A549 (cell line): Measurements from ENCODE around the gene GRIN2B. TPM values are rescaled to one million over a fixed set of nuclear protein-coding genes. Genes with fewer than 3 reads are reported as not detected.

ENCODE experiments used
- ATAC-seq, 2 experiments: fragments of 200-7000 bp in 1 of 2; fragments of >200 bp in 1 of 2; cut with Nextera tagmentation in 1 of 2; cut with Tn5 transposase in 1 of 2; 3 replicates each; pipeline versions ENCODE4 v1.8.0 to v1.9.1; 2018 to 2020; ENCODE audit warnings: mild to moderate bottlenecking in 1 of 2, moderate library complexity in 1 of 2
- CTCF ChIA-PET: fragments of 300-600 bp; sonication (Branson Sonifier 250); formaldehyde crosslinking; extraction: SDS; loops from one replicate; lab custom pipeline; 2021; ENCODE audit warnings: antibody characterized with exemption, inconsistent platforms; lab: Yijun Ruan, JAX
- POLR2A ChIA-PET: fragments of 350-600 bp; formaldehyde crosslinking; extraction: SDS; loops from one replicate; lab custom pipeline; 2021; ENCODE audit warnings: antibody characterized with exemption, inconsistent platforms; lab: Yijun Ruan, JAX
- DNase-seq, 2 experiments: peaks; one replicate each; pipeline versions ENCODE4 v3.0.0 to v3.0.0-alpha.2; 2011 to 2016; ENCODE audit warnings: low read depth in 1 of 2, low spot score in 1 of 2
- FAIRE-seq: peaks from 2 replicates; lab custom pipeline; 2011; peaks lifted over from hg19 to GRCh38; lab: Jason Lieb, UNC
- H3K27ac ChIP-seq, 2 experiments: fragments of >200 bp; sonication (Bioruptor Twin); formaldehyde crosslinking; 3 replicates each; pipeline ENCODE4 v1.5.1; 2016 to 2017
- H3K4me1 ChIP-seq: fragments of >200 bp; sonication (Bioruptor Twin); formaldehyde crosslinking; 3 replicates; pipeline ENCODE4 v1.6.1; 2016
- H3K4me2 ChIP-seq: fragments of >200 bp; sonication (Bioruptor Twin); formaldehyde crosslinking; 3 replicates; pipeline ENCODE4 v1.6.1; 2016
- H3K4me3 ChIP-seq: fragments of >200 bp; sonication (Bioruptor Twin); formaldehyde crosslinking; 3 replicates; pipeline ENCODE4 v1.5.1; 2016
- H3K9me3 ChIP-seq: fragments of >200 bp; sonication (Bioruptor Twin); formaldehyde crosslinking; 3 replicates; pipeline ENCODE4 v1.6.1; 2016
- CBX8 ChIP-seq: fragments of 200-600 bp; sonication (generic); IDR thresholded peaks from 2 replicates; pipeline ENCODE4 v1.6.1; 2016
- CEBPB ChIP-seq, 2 experiments: fragments of >200 bp in 1 of 2; sonication (Bioruptor Twin) in 1 of 2; formaldehyde crosslinking in 1 of 2; IDR thresholded peaks; 2 replicates each; pipeline ENCODE4 v1.6.1; 2012 to 2016
- CHD2 ChIP-seq: fragments of 150-350 bp; IDR thresholded peaks from 2 replicates; pipeline ENCODE4 v1.6.1; 2014; ENCODE audit warnings: low read length; ENCODE audit not compliant: partially characterized antibody
- E2F6 ChIP-seq: IDR thresholded peaks from 2 replicates; pipeline ENCODE4 v1.6.1; 2012; ENCODE audit warnings: low read depth, borderline replicate concordance
- FOSL2 ChIP-seq, 2 experiments: fragments of 450-650 bp in 1 of 2; fragments of >200 bp in 1 of 2; sonication (Bioruptor Twin) in 1 of 2; formaldehyde crosslinking; IDR thresholded peaks; 2 replicates each; pipeline versions ENCODE4 v1.5.0 to v1.6.1; 2016 to 2020; ENCODE audit warnings: mild to moderate bottlenecking in 1 of 2, moderate library complexity in 1 of 2
- FOXS1 ChIP-seq: fragments of 250-450 bp; sonication (Bioruptor Pico); IDR thresholded peaks from 2 replicates; pipeline ENCODE4 v1.5.0; 2020; ENCODE audit warnings: mild to moderate bottlenecking, moderate library complexity
- HMGXB4 ChIP-seq: fragments of 250-450 bp; sonication (Bioruptor Pico); IDR thresholded peaks from 2 replicates; pipeline ENCODE4 v1.5.0; 2021; ENCODE audit warnings: mild to moderate bottlenecking, moderate library complexity, borderline replicate concordance
- JUN ChIP-seq, 2 experiments: fragments of >200 bp; sonication (Bioruptor Twin); formaldehyde crosslinking; IDR thresholded peaks; 2 replicates in 1 of 2; 3 replicates in 1 of 2; pipeline ENCODE4 v1.6.1; 2016 to 2017
- JUNB ChIP-seq: fragments of >200 bp; sonication (Bioruptor Twin); formaldehyde crosslinking; IDR thresholded peaks from 2 replicates; pipeline ENCODE4 v1.6.1; 2016
- MAFK ChIP-seq: fragments of 450-650 bp; IDR thresholded peaks from 2 replicates; pipeline ENCODE4 v1.6.1; 2014; ENCODE audit not compliant: partially characterized antibody
- NPAS2 ChIP-seq: fragments of 250-450 bp; sonication (Bioruptor Pico); IDR thresholded peaks from 2 replicates; pipeline ENCODE4 v1.8.0; 2022; ENCODE audit warnings: mild to moderate bottlenecking, moderate library complexity, borderline replicate concordance
- NR3C1 ChIP-seq: fragments of >200 bp; sonication (Bioruptor Twin); formaldehyde crosslinking; IDR thresholded peaks from 3 replicates; pipeline ENCODE4 v1.6.1; 2017
- RARB ChIP-seq: fragments of 250-450 bp; sonication (Bioruptor Pico); IDR thresholded peaks from 2 replicates; pipeline ENCODE4 v1.8.0; 2021; ENCODE audit warnings: mild to moderate bottlenecking, moderate library complexity
- REST ChIP-seq: fragments of 200-600 bp; sonication (generic); IDR thresholded peaks from 2 replicates; pipeline ENCODE4 v1.6.1; 2016; ENCODE audit warnings: antibody characterized with exemption, mild to moderate bottlenecking, moderate library complexity
- RFX5 ChIP-seq: fragments of 450-650 bp; IDR thresholded peaks from 2 replicates; pipeline ENCODE4 v1.7.1; 2014; ENCODE audit warnings: antibody characterized with exemption, mild to moderate bottlenecking, moderate library complexity
- TP53 ChIP-seq: fragments of 250-450 bp; sonication (Bioruptor Pico); IDR thresholded peaks from 2 replicates; pipeline ENCODE4 v1.5.0; 2021; ENCODE audit warnings: mild to moderate bottlenecking, moderate library complexity
- ZFP36 ChIP-seq: fragments of 450-650 bp; IDR thresholded peaks from 2 replicates; pipeline ENCODE4 v1.6.1; 2014; ENCODE audit warnings: borderline replicate concordance; ENCODE audit not compliant: partially characterized antibody
- WGBS: methylation state at CpG from one replicate; pipeline ENCODE4 v1.1.6; 2017; ENCODE audit errors: missing lambda C conversion rate; 5-methylcytosine and 5-hydroxymethylcytosine counted together
- polyA plus RNA-seq, 4 experiments: library from polyadenylated mRNA; depleted of rRNA in 3 of 4; stranded (reverse); fragments of >200 nt; fragmentation: RNase III in 1 of 4; extraction: RNeasy Plus Mini Kit Qiagen cat#74134 plus additional on column Dnase treatment in 1 of 4; gene quantifications; 2 replicates in 3 of 4; 3 replicates in 1 of 4; pipeline ENCODE4 v1.2.3, GENCODE V29; 2011 to 2017

GRIN2B gene
- polyA plus RNA-seq, 2 of the 4 experiments (the other 2 are of a cell fraction) = 2.4 to 3.2 TPM

GRCh38 chr12:13947276-13947946 is 34.0 kb downstream of the GRIN2B start:
- FAIRE-seq (peak; percentile 67), ATAC-seq (peak; percentile 32 to 36; a peak in 4 of 6 replicates), DNase-seq (peak in 1 of 2 experiments; percentile 63)
- Histone ChIP-seq H3K9me3 (no peaks in the 10 kb centered on the region), H3K4me3 (no peak overlapping the region), H3K4me2 (peak overlapping the region; percentile 39), H3K27ac (peak overlapping the region; percentile 92), H3K4me1 (peaks cover 80% of the 10 kb centered on the region)
- WGBS = 54% methylated on average over 6 of the region's 6 CpGs
- TF ChIP-seq JUN (IDR thresholded peaks at IDR 0.05) (no peak), NPAS2 (CRISPR knock-in tag) (no peak), JUNB (no peak), CEBPB (IDR thresholded peaks at IDR 0.05) (no peak), REST (no peak), CBX8 (no peak), RFX5 (no peak), CHD2 (no peak), NR3C1 (no peak), ZFP36 (no peak), FOSL2 (IDR thresholded peaks at IDR 0.05) (0 out of 2 replicates have a peak, but pooled peaks have one; percentile 29), FOSL2 (CRISPR knock-in tag; IDR thresholded peaks at IDR 0.05) (0 out of 2 replicates have a peak, but pooled peaks have one; percentile 30), HMGXB4 (CRISPR knock-in tag) (no peak), RARB (CRISPR knock-in tag) (no peak), FOXS1 (CRISPR knock-in tag) (no peak), MAFK (peak; percentile 84), E2F6 (no peak)
- CTCF ChIA-PET = interaction anchor here (0.9 kb wide), 1 partner anchor 208 kb away, joined by 4 read pairs; no protein-coding TSS in a partner anchor
- POLR2A ChIA-PET = interaction anchor here (1.3 kb wide), 1 partner anchor 35 kb away, joined by 4 read pairs; no protein-coding TSS in a partner anchor

GRCh38 chr12:13945641-13946040 is 35.8 kb downstream of the GRIN2B start:
- no peak for FAIRE-seq
- ChIA-PET POLR2A (no interaction called here), CTCF (interaction anchor here (1.7 kb wide), 1 partner anchor 37 kb away, joined by 6 read pairs; no protein-coding TSS in a partner anchor)
- no peak for TF ChIP-seq JUNB
- TF ChIP-seq NPAS2 (CRISPR knock-in tag) = no peak
- no peak for TF ChIP-seq TP53 (CRISPR knock-in tag)
- Histone ChIP-seq H3K27ac (peak overlapping the region; percentile 43 to 70; a peak in 5 of 6 replicates), H3K4me3 (no peak overlapping the region), H3K9me3 (no peaks in the 10 kb centered on the region), H3K4me1 (peaks cover 79% of the 10 kb centered on the region), H3K4me2 (no peak overlapping the region)
- no peak for DNase-seq
- no peak for ATAC-seq
